ENCODE data around the gene ZNF608.
A peak's percentile ranks its signal among the peaks of the same experiment; 100 is the strongest.

Gene ZNF608, protein sequence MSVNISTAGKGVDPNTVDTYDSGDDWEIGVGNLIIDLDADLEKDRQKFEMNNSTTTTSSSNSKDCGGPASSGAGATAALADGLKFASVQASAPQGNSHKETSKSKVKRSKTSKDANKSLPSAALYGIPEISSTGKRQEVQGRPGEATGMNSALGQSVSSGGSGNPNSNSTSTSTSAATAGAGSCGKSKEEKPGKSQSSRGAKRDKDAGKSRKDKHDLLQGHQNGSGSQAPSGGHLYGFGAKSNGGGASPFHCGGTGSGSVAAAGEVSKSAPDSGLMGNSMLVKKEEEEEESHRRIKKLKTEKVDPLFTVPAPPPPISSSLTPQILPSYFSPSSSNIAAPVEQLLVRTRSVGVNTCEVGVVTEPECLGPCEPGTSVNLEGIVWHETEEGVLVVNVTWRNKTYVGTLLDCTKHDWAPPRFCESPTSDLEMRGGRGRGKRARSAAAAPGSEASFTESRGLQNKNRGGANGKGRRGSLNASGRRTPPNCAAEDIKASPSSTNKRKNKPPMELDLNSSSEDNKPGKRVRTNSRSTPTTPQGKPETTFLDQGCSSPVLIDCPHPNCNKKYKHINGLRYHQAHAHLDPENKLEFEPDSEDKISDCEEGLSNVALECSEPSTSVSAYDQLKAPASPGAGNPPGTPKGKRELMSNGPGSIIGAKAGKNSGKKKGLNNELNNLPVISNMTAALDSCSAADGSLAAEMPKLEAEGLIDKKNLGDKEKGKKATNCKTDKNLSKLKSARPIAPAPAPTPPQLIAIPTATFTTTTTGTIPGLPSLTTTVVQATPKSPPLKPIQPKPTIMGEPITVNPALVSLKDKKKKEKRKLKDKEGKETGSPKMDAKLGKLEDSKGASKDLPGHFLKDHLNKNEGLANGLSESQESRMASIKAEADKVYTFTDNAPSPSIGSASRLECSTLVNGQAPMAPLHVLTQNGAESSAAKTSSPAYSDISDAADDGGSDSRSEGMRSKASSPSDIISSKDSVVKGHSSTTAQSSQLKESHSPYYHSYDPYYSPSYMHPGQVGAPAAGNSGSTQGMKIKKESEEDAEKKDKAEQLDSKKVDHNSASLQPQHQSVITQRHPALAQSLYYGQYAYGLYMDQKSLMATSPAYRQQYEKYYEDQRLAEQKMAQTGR (N-terminal part only)

DNA sequence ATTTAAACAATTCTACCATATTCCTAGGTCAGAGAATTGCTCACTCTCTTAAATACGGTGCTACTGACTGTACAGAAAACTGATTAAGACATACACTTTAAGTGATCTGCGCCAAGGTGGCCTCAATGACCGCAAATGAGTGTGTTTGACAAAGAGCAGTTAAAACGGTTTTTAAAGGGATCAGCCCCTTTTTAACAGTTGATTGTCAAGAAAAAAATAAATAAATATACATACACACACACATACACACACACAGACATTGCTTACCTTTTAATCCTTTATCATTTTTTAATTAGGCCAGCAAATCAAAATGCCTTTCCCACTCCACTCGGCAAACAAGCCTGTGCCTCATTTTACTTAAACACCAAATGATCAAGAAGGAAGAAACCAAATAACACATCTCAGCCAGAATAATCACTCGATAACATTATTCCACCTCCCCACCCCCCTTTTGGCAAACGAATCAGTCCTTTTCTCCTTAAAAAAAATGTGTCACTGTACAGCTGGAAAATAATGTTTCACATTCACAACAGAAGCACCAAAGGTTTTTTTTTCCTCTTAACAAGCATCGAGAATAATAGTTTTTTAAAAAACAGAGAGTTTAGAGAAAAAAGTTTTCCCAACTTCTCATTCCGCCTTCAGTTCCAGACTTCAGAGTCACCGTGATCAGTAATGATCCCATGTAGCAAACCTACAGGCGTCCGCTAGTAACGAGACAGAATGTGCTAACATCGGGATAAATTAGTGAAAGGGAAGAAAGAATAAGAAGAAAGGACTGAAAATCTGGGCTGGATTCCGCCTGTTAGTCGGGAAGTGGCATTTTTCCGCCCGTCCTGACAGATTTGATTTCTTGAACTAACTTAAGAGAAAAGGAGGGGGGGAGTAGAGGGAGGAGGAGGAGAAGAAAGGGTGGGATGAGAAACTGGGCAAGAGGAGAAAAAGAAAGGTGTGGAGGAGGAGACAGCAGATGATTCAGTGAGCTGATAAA, at the start of gene ZNF608:
ZNF608 (minus strand) TSS at position 712 of the 988 bp plus-strand sequence. CDS start 1,650 bp downstream, outside the sequence.
- peak; percentile 94 for DNase-seq

DNA sequence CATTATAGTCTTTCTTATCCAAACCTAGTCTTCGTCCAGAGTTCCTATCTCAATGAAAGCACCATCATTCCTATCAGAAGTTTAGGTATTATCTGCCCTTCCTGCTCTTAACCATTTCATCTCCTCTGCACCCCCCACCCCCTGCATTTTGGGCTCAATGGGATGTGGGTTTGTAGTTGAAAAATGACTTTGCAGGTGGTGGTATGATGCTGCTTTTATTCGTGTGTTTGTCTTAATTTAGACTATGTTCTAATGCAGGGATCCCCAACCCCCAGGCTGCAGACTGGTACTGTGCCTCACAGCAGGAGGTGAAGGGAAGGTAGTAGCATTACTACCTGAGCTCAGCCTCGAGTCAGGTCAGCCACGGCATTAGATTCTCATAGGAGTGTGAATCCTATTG, 49.4 kb upstream of the ZNF608 start:
- DNase-seq: no peak

DNA sequence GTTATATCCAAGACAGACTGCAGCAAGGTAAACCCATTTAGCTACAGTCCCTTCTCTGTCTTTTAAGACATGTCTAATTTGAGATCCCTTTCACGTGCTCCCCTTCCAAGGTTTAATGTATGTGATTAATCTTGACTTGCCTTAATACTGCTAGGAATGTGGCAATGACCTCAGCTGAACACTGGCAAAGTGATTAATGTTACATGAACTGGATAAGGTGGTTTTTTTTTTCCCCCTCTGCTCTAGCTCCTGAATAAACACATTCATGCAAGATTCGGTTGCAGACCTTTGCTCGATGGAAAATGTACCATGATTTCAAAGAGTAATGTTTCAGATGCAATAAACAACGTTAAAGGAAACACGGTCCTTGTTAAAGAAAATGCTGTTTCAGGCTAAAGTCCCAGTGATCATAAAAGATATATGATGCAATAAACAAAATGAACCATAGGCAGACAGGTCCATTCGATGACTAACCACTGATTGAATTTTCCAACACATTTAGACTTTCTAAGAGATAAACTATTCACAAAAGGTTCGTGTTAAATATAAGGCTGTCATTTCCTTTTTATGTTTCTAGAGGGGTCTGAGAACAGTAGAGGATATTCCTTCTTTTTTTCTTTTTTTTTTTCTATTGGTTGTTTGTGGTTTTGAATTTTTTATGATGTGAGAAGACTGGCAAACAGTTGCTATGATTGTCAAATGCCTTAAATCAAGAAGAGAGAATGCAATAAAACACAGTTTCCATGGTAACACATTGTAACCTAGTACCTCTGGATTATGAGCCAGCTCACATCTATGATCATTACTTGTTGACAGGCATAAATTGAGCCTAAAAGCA, 44.7 kb upstream of the ZNF608 start:
- peak; percentile 61 for DNase-seq

DNA sequence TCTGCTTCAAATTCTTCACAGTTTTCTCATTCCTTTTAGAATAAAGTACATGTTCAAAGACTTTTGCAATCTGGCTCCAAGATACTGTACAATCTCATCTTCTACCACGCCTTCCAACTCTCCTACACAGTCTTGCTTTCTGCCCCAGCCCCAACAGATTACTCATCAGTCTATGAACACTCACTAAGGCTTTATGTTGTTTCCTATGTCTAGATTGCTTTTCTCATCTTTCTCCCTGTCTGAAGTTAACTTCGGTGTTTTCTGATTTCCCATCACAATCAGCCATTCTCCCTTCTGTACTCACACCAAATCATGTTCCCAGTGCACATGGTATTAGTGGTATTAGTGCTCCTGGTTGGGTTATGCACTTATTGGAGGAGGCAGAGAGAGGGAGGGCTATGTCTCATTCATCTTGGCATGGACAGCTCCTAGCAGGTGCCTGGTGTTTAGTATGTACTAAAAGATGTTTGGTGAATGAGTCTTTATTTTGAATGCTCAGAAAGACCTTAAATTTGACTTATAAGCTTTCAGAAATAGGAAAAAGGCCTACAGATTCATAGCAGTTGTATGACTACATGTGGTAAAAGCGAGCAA, 44.0 kb upstream of the ZNF608 start:
- peak; percentile 13 for DNase-seq

DNA sequence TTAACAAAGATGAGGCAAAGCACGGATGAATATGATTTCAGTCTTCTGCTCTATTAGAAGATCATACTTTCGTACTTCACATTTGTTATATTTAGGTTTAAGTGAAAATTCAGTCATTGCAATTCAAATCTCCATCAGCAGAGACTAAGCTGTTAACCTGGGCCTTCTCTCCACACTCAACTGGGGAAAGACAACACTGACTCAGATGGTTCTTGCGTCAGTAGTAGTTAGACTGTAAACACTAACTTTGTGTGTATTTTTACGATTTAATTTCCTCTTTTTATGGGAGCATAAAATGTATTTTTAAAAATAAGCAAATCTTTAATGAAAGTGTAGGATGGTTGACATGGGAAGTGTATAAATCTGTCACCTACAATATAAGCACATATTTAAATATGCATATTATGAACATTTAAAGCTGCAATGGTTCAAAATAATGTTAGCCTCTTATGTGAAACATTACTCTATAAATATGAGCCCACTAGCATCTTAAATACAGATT, 42.7 kb upstream of the ZNF608 start:
- DNase-seq: no peak

DNA sequence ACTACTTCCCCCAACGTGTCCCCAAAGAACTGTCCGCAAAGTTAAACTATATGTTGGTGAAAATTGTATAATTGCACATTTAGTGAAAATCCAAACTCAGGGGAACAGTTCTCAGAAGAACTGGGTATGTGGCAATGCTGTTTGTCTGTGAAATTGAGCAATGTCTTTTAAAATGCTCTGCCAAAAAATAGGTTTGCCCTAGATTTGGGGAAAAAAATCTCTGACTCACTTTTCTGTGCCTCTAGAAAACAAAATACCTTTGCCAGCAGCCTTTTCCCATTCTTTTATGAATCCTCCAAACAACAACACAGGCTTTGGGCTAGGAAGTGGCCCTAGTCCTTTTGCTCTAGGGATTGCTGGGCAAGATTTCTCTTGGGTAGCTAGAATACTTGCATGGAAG, 37.4 kb upstream of the ZNF608 start:
- DNase-seq: no peak

DNA sequence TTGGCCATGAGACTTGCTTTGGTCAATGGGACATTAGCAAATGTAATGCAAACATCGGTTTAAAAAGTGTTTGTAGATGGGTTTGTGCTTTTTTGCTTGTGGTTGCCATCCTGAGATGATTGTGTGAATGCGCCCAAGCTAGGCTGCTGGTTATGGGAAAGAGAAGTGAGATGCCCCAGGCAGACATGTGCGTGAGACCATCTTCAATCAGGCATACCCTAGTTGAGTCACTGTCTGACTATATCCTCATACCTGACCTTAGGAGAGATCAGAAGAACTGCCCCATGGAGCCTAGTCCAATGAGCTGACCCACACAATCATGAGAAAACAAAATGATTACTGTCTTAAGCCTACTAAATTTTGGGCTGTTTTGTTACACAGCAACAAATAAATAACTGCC, 36.8 kb upstream of the ZNF608 start:
- no peak for DNase-seq

DNA sequence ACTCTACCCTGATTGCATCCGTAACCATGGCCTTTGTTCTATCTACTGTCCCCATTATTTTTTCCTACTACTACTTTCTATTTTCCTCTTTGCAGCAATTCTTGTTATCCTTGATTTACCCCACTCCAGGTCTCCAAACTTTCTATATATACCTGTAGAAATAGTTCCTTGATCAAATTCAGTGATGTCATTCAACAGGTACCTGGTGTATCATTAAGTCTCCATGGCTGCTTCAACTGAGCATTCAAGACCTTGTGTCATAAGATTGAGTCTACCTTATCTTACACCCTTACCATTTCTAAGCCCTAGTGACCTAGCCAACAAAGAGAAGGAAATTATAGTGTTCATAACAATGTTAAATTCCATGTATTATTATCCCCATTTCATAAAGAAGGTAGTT, 35.8 kb upstream of the ZNF608 start:
- DNase-seq: no peak

DNA sequence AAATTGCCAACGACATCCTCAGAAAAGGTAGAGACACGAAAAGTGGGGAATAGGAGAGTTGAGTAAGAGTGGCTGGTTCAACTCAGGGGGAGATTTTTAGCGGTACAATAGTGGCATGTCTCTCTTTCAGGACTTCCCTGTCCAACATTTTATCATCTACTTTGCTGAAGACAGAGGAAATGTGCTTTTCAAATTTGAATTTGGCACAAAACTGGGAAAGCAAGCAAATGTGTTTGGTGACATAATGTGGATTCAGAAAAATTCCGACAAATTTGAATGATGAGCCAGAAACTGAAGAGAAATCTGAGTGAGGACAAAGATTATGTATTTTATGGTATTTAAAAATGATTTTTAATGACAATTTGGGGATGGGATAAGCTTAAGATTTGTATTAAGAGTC, 33.6 kb upstream of the ZNF608 start:
- no peak for DNase-seq

DNA sequence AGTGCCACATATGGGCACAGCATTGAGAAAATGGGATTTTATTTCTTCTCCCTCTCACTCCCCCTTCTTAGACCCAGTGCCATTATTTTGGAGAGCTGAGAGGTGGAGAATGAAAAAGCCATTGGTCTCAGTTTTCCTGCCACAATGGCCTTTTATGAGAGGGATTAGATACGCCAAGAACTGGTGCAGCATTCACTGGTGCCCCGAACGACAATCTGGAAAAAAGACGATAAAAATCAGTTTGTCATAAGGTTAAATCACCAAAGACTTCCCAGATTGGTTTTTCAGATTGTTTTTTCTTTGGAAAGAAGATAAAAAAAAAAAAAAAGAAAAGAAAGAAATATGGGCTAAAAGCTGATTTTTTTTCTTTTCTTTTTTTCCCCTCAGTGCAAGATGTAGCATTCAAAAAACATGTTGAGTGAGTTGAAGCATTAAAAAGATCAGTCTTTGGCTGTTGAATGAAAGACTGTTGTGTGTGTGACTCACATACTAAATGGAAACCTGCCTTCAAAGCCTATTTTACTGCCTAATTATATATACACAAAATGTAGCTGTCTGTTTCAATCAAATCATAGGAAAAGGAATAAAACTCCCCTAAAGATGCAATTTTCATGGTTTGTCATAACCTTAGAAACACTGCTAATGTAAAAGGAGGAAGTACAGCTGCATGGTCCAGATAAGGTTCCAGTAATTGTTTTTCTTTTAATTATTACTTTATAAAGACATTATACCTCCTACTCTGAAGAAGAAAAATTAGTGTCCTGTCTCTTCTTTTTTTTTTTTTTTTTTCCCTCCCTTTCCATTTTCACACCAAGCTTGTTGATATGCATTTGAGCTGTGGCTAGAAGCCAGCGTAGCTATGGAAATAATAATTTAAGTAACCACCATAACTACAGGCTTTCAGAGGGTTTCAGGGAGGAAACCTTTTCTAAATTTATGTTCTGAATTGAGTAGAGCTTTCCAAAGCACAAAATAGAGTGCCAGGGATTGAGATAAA, 27.2 kb upstream of the ZNF608 start:
- DNase-seq: peak; percentile 65

DNA sequence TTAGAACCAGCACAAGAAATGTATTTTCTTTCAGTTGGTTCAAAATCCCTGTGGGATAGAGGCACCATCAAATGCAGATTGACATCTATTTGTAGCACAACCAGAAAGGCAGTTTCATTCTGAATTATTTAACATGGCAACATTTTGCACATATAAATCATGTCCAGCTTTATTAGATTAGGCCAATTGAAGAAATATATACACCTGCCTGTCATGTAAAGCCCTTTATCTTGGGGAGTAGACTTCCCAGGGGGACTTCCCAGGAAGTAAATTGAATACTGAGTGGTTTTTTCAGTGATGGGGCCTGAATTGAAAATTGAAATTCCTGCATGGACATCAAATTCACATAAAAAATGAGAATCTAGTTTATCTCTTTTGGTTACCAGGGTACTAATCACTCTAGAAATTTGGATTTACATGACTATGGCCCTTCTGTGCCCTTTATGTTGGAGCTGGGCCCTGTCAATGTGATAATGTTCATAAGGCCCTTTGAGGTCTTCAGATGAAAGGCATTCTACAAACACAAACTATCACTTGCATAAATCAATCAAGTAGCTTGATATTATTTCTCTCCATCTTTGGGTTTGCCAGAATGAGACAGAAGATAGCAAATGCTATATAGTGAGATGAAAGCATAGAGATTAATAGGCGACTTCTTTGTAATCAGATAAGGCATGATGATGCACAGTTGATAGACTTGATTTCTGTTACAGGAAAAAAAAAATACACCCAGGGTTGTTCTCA, 26.2 kb upstream of the ZNF608 start:
- peak; percentile 40 for DNase-seq

DNA sequence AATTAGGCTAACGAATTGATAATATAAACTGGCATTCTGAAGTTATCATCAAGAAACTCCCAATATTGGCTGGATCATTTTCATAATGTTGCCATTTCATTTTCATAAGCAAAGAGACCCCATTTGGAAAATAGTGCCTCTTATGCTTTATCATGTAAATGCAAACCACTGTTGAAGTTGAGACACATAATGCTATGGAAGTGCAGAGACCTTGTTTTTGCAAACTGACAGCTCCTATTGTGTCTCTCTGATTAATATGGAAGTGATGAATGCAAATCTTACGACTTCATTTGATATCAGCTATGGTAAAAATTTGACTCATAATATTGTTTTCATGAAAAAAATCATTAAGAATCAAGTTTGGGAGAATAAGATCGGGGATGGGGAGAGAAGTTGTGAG, 25.3 kb upstream of the ZNF608 start:
- no peak for DNase-seq

DNA sequence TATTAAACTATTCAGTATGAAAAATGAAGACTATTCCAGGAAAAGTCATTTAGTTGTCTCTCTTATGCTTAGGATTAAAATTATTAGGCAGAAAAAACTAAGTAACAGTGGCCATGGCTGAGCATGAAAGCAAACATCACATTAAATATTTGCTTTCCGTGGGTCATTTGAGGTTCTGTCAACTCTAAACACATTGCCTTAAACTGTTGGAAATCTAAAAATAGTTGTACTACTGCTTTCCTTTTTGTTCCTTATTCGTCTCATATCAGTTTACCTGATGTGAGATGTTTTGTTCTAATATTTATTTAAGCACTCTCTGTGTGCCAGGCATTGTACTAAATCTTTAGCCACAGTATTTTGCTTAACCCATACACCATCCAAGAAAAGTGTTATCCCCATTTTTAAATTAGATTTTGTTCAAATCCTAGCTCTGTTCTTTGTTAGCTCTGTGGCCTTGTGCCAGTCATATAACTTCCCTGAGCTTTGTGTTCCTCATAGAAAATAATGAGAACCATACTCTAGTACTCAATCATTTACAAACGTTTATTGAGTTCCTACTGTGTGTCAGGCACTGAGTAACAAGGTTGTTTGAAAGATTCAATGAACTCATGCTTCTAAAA, 18.7 kb upstream of the ZNF608 start:
- DNase-seq: no peak

DNA sequence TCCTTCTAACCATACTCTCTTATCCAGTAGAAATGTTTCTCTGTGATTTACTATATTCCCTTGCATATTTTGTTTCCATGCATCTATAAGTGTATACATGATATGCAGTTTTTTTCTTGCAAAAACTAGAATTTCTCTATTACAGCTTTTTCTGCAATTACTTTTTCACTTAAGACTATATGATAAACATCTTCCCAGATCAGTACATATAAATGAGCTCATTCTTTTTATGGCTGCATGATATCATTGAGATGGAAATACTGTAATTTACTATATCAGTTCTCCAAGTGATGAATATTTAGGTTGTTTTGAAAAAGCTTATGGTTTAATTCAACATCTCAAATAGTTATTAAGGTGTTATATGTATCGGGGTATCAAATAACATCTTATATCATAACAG, 18.1 kb upstream of the ZNF608 start:
- DNase-seq: no peak

DNA sequence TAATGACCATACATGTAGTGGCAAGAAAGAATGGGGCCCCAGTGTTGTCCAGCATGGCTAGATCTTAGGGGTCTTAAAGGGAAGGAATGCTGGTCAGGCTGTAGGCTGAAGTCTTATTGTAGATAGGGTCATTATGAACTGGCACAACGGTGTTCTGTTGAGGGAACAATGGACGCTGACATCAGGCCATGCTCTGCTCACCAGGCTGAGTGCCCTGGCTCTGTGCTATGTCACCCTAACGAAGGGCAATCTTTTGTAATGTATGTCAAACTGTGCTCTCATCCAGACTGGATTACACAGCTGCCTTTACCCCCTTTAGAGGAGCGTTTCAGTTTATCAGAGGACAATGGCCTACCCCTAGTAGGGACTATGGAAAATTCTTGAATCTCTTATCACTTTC, 14.6 kb upstream of the ZNF608 start:
- DNase-seq: peak; percentile 68

DNA sequence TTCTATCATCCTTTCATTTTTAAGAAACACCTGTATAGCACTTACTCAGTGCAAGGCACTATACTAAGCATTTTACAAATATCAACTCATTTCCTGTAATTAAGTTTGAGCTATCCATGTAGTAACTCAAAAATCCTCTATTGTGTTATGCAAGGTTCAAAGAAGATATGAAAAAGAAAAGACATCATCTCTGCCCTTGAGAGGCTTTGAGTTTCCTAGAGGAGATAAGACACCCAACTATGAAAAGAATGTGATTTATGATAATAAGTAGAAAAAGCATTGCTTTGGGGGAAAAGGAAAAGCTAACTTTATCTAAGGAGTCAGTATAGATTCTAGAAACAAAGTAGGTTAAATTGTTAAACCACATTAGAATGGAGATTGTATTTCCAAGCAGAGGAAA, 14.2 kb upstream of the ZNF608 start:
- no peak for DNase-seq

DNA sequence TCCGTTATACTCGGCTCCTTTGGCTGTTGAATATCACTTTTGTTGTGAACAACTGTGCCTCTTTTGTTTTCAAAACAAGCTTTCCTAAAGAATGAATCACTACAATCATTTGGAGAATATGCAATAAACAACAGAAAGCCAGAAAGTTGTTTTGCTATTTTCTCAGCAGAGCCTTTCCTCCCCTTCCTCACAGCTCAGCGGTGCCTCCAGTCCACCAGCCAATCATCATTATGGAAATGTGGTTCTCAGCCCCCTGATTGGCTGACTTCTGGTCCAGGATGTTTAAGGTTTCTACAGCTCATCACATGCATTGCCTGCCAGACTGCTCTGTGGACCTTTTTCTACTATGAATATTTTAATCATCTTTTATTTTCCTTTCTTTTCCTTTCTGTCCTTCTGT, 9.1 kb upstream of the ZNF608 start:
- DNase-seq: peak; percentile 73

DNA sequence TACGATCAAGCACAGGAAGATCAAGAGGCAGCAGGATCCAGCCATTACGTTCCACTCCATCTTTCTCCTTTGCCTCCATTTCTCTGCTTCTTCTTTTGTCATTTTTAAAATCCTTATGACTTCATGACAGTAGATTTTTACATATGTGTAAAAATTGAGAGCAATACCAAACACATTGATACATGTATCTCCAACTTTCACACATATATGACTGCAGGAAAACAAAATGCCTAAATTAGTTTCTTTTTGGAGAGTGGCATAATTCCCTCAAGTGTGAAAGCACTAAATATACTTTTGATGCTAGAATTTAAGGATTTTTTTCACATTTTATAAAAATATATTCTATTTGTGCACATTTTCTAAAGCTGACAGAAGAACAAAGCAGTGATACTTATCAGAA, 8.6 kb upstream of the ZNF608 start:
- DNase-seq: no peak
